BE2C (cell line): Measurements from ENCODE around the gene SVBP. TPM values are rescaled to one million over a fixed set of nuclear protein-coding genes. Genes with fewer than 3 reads are reported as not detected.
"Not testable (repeated sequence)": the region's sequence is repeated elsewhere in the genome, so short reads cannot be mapped to it uniquely, and the experiment has no call there.

Source experiments
- DNase-seq: peaks from one replicate; pipeline ENCODE4 v3.0.0-alpha.2; 2020
- H3K27me3 ChIP-seq: fragments of 250-450 bp; sonication (Bioruptor Pico); 2 replicates; pipeline ENCODE4 v1.5.1; 2020; ENCODE audit warnings: mild to moderate bottlenecking
- H3K36me3 ChIP-seq: fragments of 250-450 bp; sonication (Bioruptor Pico); 2 replicates; pipeline ENCODE4 v1.5.1; 2020; ENCODE audit warnings: mild to moderate bottlenecking
- H3K4me1 ChIP-seq: fragments of 250-450 bp; sonication (Bioruptor Pico); 2 replicates; pipeline ENCODE4 v1.5.1; 2020
- H3K4me3 ChIP-seq: 2 replicates; pipeline ENCODE4 v1.5.1; 2011; ENCODE audit warnings: low read depth, low read length
- H3K9me3 ChIP-seq: fragments of 250-450 bp; sonication (Bioruptor Pico); 2 replicates; pipeline ENCODE4 v1.5.1; 2020
- CTCF ChIP-seq: IDR thresholded peaks from 2 replicates; pipeline ENCODE4 v1.5.1; 2012; ENCODE audit warnings: mild to moderate bottlenecking, low read depth, low read length
- polyA plus RNA-seq: library from polyadenylated mRNA; unstranded; fragments of >200 nt; gene quantifications from one replicate; pipeline ENCODE4 v1.2.1, GENCODE V29; 2012; ENCODE audit warnings: low read depth, missing spikeins; ENCODE audit not compliant: insufficient read length, insufficient read depth

The SVBP gene
- polyA plus RNA-seq: 9.5 TPM

DNA sequence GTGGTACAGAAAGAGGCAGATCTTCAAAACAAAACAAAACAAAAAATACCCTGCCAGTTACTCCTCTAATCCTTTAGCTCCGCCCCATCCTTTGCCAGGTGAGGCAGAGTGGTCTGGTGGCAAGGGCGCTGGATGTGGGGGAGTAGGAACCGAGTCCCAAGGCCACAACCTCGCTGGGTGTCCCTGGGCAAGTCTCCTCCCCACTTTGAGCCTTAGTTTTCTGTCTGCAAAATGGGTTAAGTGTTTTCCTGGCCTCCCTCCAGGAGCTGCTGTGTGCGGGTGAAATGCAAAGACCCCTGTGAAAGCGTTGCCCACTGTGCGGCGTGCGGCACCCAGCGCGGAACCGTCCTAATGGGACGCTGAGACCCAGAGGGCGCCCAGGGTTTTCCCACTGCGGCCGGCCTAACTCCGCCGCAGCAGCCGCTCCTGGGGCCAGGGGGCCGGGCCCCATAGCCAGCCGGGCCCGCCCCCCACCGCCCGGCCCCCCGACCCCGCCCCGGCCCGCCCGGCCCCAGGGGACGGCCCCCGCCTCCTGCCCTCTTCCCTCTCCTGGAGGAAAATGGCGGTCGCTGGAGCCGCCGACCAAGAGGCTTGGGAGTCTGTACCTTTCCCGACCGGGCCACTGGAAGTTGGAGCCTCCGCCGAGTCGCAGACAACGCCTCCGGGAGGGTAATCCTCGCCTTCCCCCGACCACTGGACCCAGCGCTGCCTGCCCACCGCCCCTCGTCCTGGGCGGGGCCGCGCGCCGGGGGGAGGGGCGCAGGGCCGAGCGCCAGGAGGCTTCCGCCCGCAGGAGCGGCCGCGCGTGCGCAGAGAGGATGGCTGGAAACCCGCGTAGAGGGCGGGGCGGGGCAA lies at the start of gene SVBP, which contains the start of gene ERMAP:
SVBP (minus strand) TSS at position 813 of the 855 bp plus-strand sequence. CDS start 853 bp downstream, outside the sequence.
ERMAP (plus strand) TSS at position 538 of the 855 bp plus-strand sequence. CDS start 13,327 bp downstream, outside the sequence.
- no peaks in the 10 kb centered on the region for H3K4me1 ChIP-seq
- peak; percentile 88 for DNase-seq

GRCh38 chr1:42866549-42866948 lies 49.4 kb upstream of the SVBP start:
- no peak for TF ChIP-seq CTCF
- Histone ChIP-seq H3K36me3 (no peaks in the 10 kb centered on the region), H3K9me3 (no peaks in the 10 kb centered on the region), H3K4me1 (no peaks in the 10 kb centered on the region), H3K27me3 (no peaks in the 10 kb centered on the region), H3K4me3 (no peak overlapping the region)
- no peak for DNase-seq

More for the DNA sequence above, at the start of gene SVBP, which contains the start of gene ERMAP:
- Histone ChIP-seq H3K4me3 (peak within 1 kb of the TSS; percentile 71), H3K36me3 (no peaks in the 10 kb centered on the region), H3K27me3 (no peaks in the 10 kb centered on the region), H3K9me3 (no peaks in the 10 kb centered on the region)
- TF ChIP-seq CTCF: no peak

GRCh38 chr1:42861014-42861399 lies 43.8 kb upstream of the SVBP start:
- no peaks in the 10 kb centered on the region for H3K4me1 ChIP-seq
- DNase-seq: no peak
- H3K27me3 ChIP-seq: no peaks in the 10 kb centered on the region
- no peaks in the 10 kb centered on the region for H3K9me3 ChIP-seq
- no peak overlapping the region for H3K4me3 ChIP-seq
- no peak for TF ChIP-seq CTCF
- no peaks in the 10 kb centered on the region for H3K36me3 ChIP-seq

DNA sequence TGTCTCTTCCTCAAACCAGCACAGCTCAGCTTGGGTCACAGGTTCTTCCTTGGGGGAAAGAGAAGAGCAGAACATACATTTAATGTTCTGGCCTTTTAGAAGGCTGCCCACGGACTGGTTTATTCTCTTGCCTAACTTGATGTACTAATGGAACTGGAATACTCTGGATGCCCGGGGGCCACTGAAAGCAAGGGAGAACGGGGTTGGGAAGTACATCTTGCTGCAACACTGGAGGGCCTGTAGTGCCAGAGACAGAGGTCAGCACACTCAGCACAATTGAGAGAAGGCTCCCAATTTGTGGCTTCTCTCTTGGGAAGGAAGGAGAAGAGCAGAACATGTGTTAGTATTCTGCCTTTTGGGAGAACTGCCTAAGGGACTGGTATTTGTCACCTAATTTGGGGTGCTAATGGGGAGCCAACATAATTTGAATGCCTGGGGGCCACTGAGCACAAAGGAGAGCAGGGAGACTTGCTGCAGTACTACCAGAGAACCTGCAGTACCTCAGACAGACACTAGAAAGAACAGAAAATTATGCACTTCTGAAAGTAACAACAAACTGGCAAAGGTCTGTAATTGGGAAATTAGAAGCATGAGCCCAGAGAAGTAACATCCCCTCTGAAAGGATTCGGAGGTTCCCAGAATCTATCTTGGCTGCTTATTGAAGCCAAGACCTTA lies 43.3 kb upstream of the SVBP start:
- no peaks in the 10 kb centered on the region for H3K4me1 ChIP-seq
- H3K27me3 ChIP-seq: no peaks in the 10 kb centered on the region
- H3K9me3 ChIP-seq: no peaks in the 10 kb centered on the region
- H3K36me3 ChIP-seq: no peaks in the 10 kb centered on the region
- TF ChIP-seq CTCF: no peak
- no peak overlapping the region for H3K4me3 ChIP-seq
- DNase-seq: no peak

GRCh38 chr1:42859366-42859765 lies 42.2 kb upstream of the SVBP start:
- H3K4me1 ChIP-seq, H3K27me3 ChIP-seq, DNase-seq, H3K4me3 ChIP-seq, H3K9me3 ChIP-seq, H3K36me3 ChIP-seq: not testable (repeated sequence)

DNA sequence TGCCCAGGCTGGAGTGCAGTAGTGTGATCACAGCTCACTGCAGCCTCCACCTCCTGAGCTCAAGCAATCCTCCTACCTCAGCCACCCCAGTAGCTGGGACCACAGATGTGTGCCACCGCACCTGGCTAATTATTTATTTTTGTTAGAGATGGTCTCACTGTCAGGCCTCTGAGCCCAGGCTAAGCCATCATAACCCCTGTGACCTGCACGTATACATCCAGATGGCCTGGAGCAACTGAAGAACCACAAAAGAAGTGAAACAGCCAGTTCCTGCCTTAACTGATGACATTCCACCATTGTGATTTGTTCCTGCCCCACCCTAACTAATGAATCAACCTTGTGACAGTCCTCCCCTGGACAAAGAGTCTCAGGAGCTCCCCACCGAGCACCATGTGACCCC lies 39.4 kb upstream of the SVBP start:
- not testable (repeated sequence) for H3K9me3 ChIP-seq, H3K36me3 ChIP-seq, H3K4me3 ChIP-seq, H3K27me3 ChIP-seq, DNase-seq, H3K4me1 ChIP-seq
